PC-3 (cell line): ENCODE measurements around the gene CIAO2B. TPM values are rescaled to one million over a fixed set of nuclear protein-coding genes. Genes with fewer than 3 reads are reported as not detected.
"Not testable (repeated sequence)": the region's sequence is repeated elsewhere in the genome, so short reads cannot be mapped to it uniquely, and the experiment has no call there.

Experiments used
- ATAC-seq: fragments of 200-7000 bp; cut with Tn5 transposase; 2 replicates; pipeline ENCODE4 v1.9.1; 2020; ENCODE audit warnings: mild to moderate bottlenecking, moderate library complexity
- BruUV-seq: library from RNA; stranded (reverse); fragments of 400-500 nt; replicated peaks from 2 replicates; lab custom pipeline; 2021; lab: Mats Ljungman, UMichigan
- CTCF ChIA-PET: fragments of 300-600 bp; sonication (Branson Sonifier 250); formaldehyde crosslinking; loops from one replicate; lab custom pipeline; 2022; ENCODE audit warnings: antibody characterized with exemption; lab: Charles Lee
- POLR2A ChIA-PET: fragments of 300-600 bp; sonication (Branson Sonifier 250); formaldehyde crosslinking; loops from one replicate; lab custom pipeline; 2022; ENCODE audit warnings: antibody characterized with exemption; ENCODE audit not compliant: unreplicated experiment; lab: Charles Lee
- DNase-seq: peaks from one replicate; pipeline ENCODE4 v3.0.0-alpha.2; 2015
- H2AFZ ChIP-seq: fragments of 300-600 bp; sonication (generic); 2 replicates; pipeline ENCODE4 v1.6.0; 2016; ENCODE audit warnings: antibody characterized with exemption, low read length
- H3F3A ChIP-seq: fragments of 300-600 bp; sonication (generic); one replicate; pipeline ENCODE4 v1.6.0; 2017; ENCODE audit warnings: antibody characterized with exemption, low read length, control low read depth, mild to moderate bottlenecking; ENCODE audit not compliant: unreplicated experiment
- H3K27ac ChIP-seq: fragments of 300-600 bp; sonication (generic); 2 replicates; pipeline ENCODE4 v1.5.1; 2016; ENCODE audit warnings: mild to moderate bottlenecking, low read length
- H3K27me3 ChIP-seq: fragments of 300-600 bp; sonication (generic); 2 replicates; pipeline ENCODE4 v1.6.1; 2016; ENCODE audit warnings: low read length, mixed read lengths
- H3K36me3 ChIP-seq: fragments of 300-600 bp; sonication (generic); 2 replicates; pipeline ENCODE4 v1.6.1; 2016; ENCODE audit warnings: low read depth, mixed run types, low read length, mixed read lengths
- H3K4me1 ChIP-seq: fragments of 300-600 bp; sonication (generic); 2 replicates; pipeline ENCODE4 v1.5.1; 2016; ENCODE audit warnings: low read length; ENCODE audit not compliant: insufficient read depth
- H3K4me2 ChIP-seq: fragments of 300-600 bp; sonication (generic); 2 replicates; pipeline ENCODE4 v1.6.0; 2016; ENCODE audit warnings: low read length
- H3K4me3 ChIP-seq: fragments of 300-600 bp; sonication (generic); 2 replicates; pipeline ENCODE4 v1.5.1; 2016; ENCODE audit warnings: mild to moderate bottlenecking, low read length, mixed read lengths
- H3K79me2 ChIP-seq: fragments of 300-600 bp; sonication (generic); 2 replicates; pipeline ENCODE4 v1.6.1; 2017; ENCODE audit warnings: low read length, mixed read lengths
- H3K9ac ChIP-seq: fragments of 300-600 bp; sonication (generic); 2 replicates; pipeline ENCODE4 v1.6.0; 2016; ENCODE audit warnings: mild to moderate bottlenecking, low read length
- H3K9me2 ChIP-seq: fragments of 300-600 bp; sonication (generic); replicated peaks from 2 replicates; pipeline ENCODE4 v1.6.1; 2016; ENCODE audit warnings: mixed run types, low read length, mixed read lengths
- H3K9me3 ChIP-seq: fragments of 300-600 bp; sonication (generic); 2 replicates; pipeline ENCODE4 v1.6.1; 2016; ENCODE audit warnings: low read length, mixed read lengths
- H4K20me1 ChIP-seq: fragments of 300-600 bp; sonication (generic); 2 replicates; pipeline ENCODE4 v1.6.1; 2016; ENCODE audit warnings: low read length, mixed read lengths
- EZH2 ChIP-seq: fragments of 300-600 bp; sonication (generic); IDR thresholded peaks from one replicate; pipeline ENCODE4 v1.6.1; 2017; ENCODE audit warnings: antibody characterized with exemption, mild to moderate bottlenecking, low read length; ENCODE audit not compliant: unreplicated experiment
- EZH2phosphoT487 ChIP-seq: fragments of 300-600 bp; sonication (generic); IDR thresholded peaks from 2 replicates; pipeline ENCODE4 v1.6.1; 2018; ENCODE audit warnings: mild to moderate bottlenecking, antibody characterized with exemption, low read length, borderline replicate concordance
- intact Hi-C: fragments of 100-400 bp; cut with micrococcal nuclease; formaldehyde crosslinking; loops from 2 replicates; pipeline ENCODE4 v1.9.0; 2023
- total RNA-seq: library from RNA; depleted of rRNA; stranded (reverse); fragments of >200 nt; gene quantifications from 2 replicates; pipeline ENCODE4 v1.2.3, GENCODE V29; 2014
- TF ChIP-seq, protein P1 (sequence below): fragments of 300-600 bp; sonication (generic); conservative IDR thresholded peaks from 2 replicates; pipeline ENCODE4 v1.5.1; 2017; ENCODE audit warnings: antibody characterized with exemption, low read depth, mild to moderate bottlenecking, low read length

The CIAO2B gene
- total RNA-seq, 1 experiment from 2014 or later, result 172 TPM

DNA sequence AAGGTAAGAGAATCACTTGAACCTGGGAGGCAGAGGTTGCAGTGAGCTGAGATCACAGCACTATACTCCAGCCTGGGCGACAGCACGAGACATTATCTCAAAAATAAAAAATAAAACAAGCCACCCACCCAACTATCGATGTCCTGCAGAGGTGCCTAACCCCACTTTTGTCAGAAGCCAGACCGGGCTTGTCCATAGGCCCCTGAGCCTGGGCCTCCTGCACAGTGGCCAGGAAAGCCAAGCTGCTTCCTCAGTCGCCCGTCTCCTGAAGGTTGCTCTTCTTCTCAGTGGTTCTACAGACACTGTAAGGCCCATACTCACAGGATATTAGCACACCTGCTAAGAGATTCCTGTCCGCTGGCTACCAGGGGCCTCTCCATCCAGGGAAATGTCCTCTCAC is 12.3 kb upstream of the CIAO2B start:
- intact Hi-C loops, result no loop called here
- Histone ChIP-seq H3K4me1 (peaks cover 4% of the 10 kb centered on the region; the same call in 1 of the 2 replicates), H3K9me3 (no peaks in the 10 kb centered on the region), H3K27me3 (no peaks in the 10 kb centered on the region), H3K4me2 (no peak overlapping the region), H3K4me3 (no peak overlapping the region), H4K20me1 (no peaks in the 10 kb centered on the region), H3K27ac (no peak overlapping the region), H3K79me2 (no peaks in the 10 kb centered on the region), H3K36me3 (no peaks in the 10 kb centered on the region), H2AFZ (no peak overlapping the region), H3K9me2 (no peaks in the 10 kb centered on the region), H3K9ac (no peak overlapping the region), H3F3A (no peaks in the 10 kb centered on the region)
- BruUV-seq, result no TSS peak
- TF ChIP-seq EZH2phosphoT487 (no peak), EZH2 (no peak)
- TF ChIP-seq, protein P1, sequence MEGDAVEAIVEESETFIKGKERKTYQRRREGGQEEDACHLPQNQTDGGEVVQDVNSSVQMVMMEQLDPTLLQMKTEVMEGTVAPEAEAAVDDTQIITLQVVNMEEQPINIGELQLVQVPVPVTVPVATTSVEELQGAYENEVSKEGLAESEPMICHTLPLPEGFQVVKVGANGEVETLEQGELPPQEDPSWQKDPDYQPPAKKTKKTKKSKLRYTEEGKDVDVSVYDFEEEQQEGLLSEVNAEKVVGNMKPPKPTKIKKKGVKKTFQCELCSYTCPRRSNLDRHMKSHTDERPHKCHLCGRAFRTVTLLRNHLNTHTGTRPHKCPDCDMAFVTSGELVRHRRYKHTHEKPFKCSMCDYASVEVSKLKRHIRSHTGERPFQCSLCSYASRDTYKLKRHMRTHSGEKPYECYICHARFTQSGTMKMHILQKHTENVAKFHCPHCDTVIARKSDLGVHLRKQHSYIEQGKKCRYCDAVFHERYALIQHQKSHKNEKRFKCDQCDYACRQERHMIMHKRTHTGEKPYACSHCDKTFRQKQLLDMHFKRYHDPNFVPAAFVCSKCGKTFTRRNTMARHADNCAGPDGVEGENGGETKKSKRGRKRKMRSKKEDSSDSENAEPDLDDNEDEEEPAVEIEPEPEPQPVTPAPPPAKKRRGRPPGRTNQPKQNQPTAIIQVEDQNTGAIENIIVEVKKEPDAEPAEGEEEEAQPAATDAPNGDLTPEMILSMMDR, result no peak
- no peak for DNase-seq
- no peak for ATAC-seq
- POLR2A ChIA-PET, result no interaction called here
- CTCF ChIA-PET, result no interaction called here

- Histone ChIP-seq H3K9me2 (no peaks in the 10 kb centered on the region), H3K27me3 (no peaks in the 10 kb centered on the region), H3K27ac (no peak overlapping the region), H3K4me3 (no peak overlapping the region), H4K20me1 (no peaks in the 10 kb centered on the region), H3K9ac (no peak overlapping the region), H3K79me2 (no peaks in the 10 kb centered on the region), H3K36me3 (no peaks in the 10 kb centered on the region), H3K9me3 (no peaks in the 10 kb centered on the region), H3K4me2 (no peak overlapping the region), H2AFZ (no peak overlapping the region), H3F3A (no peaks in the 10 kb centered on the region), H3K4me1 (peaks cover 4% of the 10 kb centered on the region; the same call in 1 of the 2 replicates)
- DNase-seq, result no peak
- intact Hi-C loops, result no loop called here
- TF ChIP-seq, protein P1, result no peak
- POLR2A ChIA-PET, result no interaction called here
- BruUV-seq, result no TSS peak
- CTCF ChIA-PET, result no interaction called here
- ATAC-seq, result no peak
Observed at GRCh38 chr16:66945939-66946338, 11.7 kb upstream of the CIAO2B start.

GRCh38 chr16:66944971-66945370 is 10.8 kb upstream of the CIAO2B start:
- POLR2A ChIA-PET, H3K9me3 ChIP-seq, H3K4me1 ChIP-seq, H4K20me1 ChIP-seq, ATAC-seq, H3K9ac ChIP-seq, H3K27me3 ChIP-seq, BruUV-seq, H3K4me3 ChIP-seq, H3F3A ChIP-seq, intact Hi-C loops, H3K9me2 ChIP-seq, H3K27ac ChIP-seq, H3K36me3 ChIP-seq, H2AFZ ChIP-seq, DNase-seq, H3K79me2 ChIP-seq, H3K4me2 ChIP-seq: not testable (repeated sequence)
- CTCF ChIA-PET, result interaction anchor here (0.6 kb wide), 1 partner anchor 176 kb away, joined by 3 read pairs; no protein-coding TSS in a partner anchor
